ENCODE results near the gene SERP2.

DNA sequence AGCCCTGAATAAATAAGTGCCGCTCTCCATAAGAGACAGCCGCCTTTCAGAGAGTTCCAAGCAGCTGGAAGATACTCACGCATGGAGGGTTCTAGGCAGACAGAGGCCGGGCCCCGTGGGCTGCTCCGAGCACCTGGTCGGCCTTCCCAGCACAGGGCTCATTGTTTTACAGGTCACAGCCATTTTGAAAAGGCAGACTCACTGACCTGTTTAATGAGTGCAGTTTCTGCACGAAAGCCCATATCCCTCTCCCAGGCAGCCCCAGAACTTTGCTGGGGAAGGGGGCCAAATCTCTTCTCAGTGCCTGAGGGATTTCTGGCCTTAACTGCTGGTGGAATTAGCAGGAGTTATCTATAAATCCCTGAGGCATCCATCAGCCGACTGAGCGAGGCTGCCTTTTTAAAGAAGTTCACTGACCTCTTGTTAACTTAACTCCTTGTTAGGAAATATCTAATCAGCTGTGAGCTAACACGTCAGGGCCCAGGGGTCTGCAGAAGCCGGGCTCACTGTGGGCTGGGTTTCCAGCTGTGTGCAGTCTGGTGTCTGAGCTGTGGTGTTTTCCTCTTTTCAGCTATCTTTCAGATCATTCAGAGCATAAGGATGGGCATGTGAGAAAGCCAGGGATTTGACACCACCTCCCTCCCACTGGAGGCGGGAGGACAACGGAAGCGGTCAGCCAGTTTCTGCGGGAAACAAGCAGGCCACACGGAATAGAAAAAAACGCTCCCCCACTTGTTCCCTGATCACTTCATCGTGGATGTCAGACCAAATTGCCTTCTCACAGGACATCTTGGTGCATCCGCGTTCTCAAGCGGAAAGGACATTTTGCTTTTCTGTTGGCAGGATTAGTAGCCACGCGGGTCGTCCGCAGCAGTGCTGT, 23.3 kb downstream of the SERP2 start:
- no peak for TF ChIP-seq ZNF703 (CRISPR knock-in tag; IDR thresholded peaks at IDR 0.05; ENCODE audit: borderline replicate concordance)
- no peak for TF ChIP-seq ZNF792 (CRISPR knock-in tag; IDR thresholded peaks at IDR 0.05)
- no peak for TF ChIP-seq ZNF264 (CRISPR knock-in tag; IDR thresholded peaks at IDR 0.05)
- TF ChIP-seq ZNF337 (CRISPR knock-in tag; IDR thresholded peaks at IDR 0.05; ENCODE audit: borderline replicate concordance, low read depth) = no peak
- TF ChIP-seq, protein P1, sequence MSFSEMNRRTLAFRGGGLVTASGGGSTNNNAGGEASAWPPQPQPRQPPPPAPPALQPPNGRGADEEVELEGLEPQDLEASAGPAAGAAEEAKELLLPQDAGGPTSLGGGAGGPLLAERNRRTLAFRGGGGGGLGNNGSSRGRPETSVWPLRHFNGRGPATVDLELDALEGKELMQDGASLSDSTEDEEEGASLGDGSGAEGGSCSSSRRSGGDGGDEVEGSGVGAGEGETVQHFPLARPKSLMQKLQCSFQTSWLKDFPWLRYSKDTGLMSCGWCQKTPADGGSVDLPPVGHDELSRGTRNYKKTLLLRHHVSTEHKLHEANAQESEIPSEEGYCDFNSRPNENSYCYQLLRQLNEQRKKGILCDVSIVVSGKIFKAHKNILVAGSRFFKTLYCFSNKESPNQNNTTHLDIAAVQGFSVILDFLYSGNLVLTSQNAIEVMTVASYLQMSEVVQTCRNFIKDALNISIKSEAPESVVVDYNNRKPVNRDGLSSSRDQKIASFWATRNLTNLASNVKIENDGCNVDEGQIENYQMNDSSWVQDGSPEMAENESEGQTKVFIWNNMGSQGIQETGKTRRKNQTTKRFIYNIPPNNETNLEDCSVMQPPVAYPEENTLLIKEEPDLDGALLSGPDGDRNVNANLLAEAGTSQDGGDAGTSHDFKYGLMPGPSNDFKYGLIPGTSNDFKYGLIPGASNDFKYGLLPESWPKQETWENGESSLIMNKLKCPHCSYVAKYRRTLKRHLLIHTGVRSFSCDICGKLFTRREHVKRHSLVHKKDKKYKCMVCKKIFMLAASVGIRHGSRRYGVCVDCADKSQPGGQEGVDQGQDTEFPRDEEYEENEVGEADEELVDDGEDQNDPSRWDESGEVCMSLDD (CRISPR knock-in tag; IDR thresholded peaks at IDR 0.05; ENCODE audit: borderline replicate concordance) = no peak
- TF ChIP-seq, protein P2, sequence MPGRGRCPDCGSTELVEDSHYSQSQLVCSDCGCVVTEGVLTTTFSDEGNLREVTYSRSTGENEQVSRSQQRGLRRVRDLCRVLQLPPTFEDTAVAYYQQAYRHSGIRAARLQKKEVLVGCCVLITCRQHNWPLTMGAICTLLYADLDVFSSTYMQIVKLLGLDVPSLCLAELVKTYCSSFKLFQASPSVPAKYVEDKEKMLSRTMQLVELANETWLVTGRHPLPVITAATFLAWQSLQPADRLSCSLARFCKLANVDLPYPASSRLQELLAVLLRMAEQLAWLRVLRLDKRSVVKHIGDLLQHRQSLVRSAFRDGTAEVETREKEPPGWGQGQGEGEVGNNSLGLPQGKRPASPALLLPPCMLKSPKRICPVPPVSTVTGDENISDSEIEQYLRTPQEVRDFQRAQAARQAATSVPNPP (CRISPR knock-in tag; IDR thresholded peaks at IDR 0.05) = no peak
- TF ChIP-seq PLRG1 (conservative IDR thresholded peaks at IDR 0.05) = no peak
- no peak for TF ChIP-seq MYC (CRISPR knock-in tag; IDR thresholded peaks at IDR 0.05; ENCODE audit: borderline replicate concordance)

Data from HepG2 (cell line).